Measurements from ENCODE around the gene MITD1.

GRCh38 chr2:99188357-99188756, 7.5 kb upstream of the MITD1 start:
- TF ChIP-seq CTCF (IDR thresholded peaks at IDR 0.05) (no peak), POLR2A (IDR thresholded peaks at IDR 0.05) (no peak)
